Measurements from ENCODE around the gene MGLL.

Gene MGLL

GRCh38 chr3:127754411-127755304, 67.7 kb downstream of the MGLL start:
- Histone ChIP-seq H2BK5ac (ENCODE audit: low read length) (no peak overlapping the region), H3K56ac (ENCODE audit: low read length) (no peak overlapping the region), H4K8ac (ENCODE audit: low read depth, low read length) (no peak overlapping the region), H2BK120ac (ENCODE audit: low read depth, low read length) (no peak overlapping the region), H2AK5ac (ENCODE audit: low read length) (no peak overlapping the region), H3K9ac (ENCODE audit: low read length) (no peak overlapping the region), H3K36me3 (ENCODE audit: control insufficient read depth, insufficient read depth, low read length) (no peaks in the 10 kb centered on the region), H3K4me3 (ENCODE audit: low read length) (no peak overlapping the region), H3K27me3 (ENCODE audit: insufficient read depth, low read length, poor library complexity) (no peaks in the 10 kb centered on the region), H2BK15ac (replicated peaks; ENCODE audit: low read depth) (no peak overlapping the region), H3K79me1 (ENCODE audit: low read length) (no peaks in the 10 kb centered on the region), H3K4me2 (ENCODE audit: low read length) (no peak overlapping the region), H3K4ac (ENCODE audit: low read depth, low read length) (no peak overlapping the region), H3K4me1 (ENCODE audit: control insufficient read depth, low read depth, low read length) (no peaks in the 10 kb centered on the region), H3K27ac (ENCODE audit: low read depth, low read length) (no peak overlapping the region), H3K23ac (ENCODE audit: low read length) (no peak overlapping the region), H3K79me2 (ENCODE audit: control insufficient read depth, insufficient read depth, low read length) (no peaks in the 10 kb centered on the region), H4K5ac (ENCODE audit: low read length) (no peak overlapping the region), H3K18ac (ENCODE audit: low read length) (no peak overlapping the region)
- DNase-seq, result no peak
- no CpG with 5 or more reads among the region's 34 CpGs for WGBS (ENCODE audit: extremely low coverage, insufficient coverage, low lambda C conversion rate)

GRCh38 chr3:127753898-127754410, 68.4 kb downstream of the MGLL start:
- H2BK120ac ChIP-seq (ENCODE audit: low read depth, low read length), result no peak overlapping the region
- H3K4me1 ChIP-seq (ENCODE audit: control insufficient read depth, low read depth, low read length), result no peaks in the 10 kb centered on the region
- no peak overlapping the region for H3K23ac ChIP-seq (ENCODE audit: low read length)
- no peak overlapping the region for H3K4me3 ChIP-seq (ENCODE audit: low read length)
- no peaks in the 10 kb centered on the region for H3K36me3 ChIP-seq (ENCODE audit: control insufficient read depth, insufficient read depth, low read length)
- H2BK5ac ChIP-seq (ENCODE audit: low read length), result no peak overlapping the region
- no CpG with 5 or more reads among the region's 8 CpGs for WGBS (ENCODE audit: extremely low coverage, insufficient coverage, low lambda C conversion rate)
- no peak overlapping the region for H3K4me2 ChIP-seq (ENCODE audit: low read length)
- no peak overlapping the region for H4K5ac ChIP-seq (ENCODE audit: low read length)
- no peaks in the 10 kb centered on the region for H3K79me1 ChIP-seq (ENCODE audit: low read length)
- no peak overlapping the region for H3K27ac ChIP-seq (ENCODE audit: low read depth, low read length)
- no peaks in the 10 kb centered on the region for H3K79me2 ChIP-seq (ENCODE audit: control insufficient read depth, insufficient read depth, low read length)
- no peaks in the 10 kb centered on the region for H3K27me3 ChIP-seq (ENCODE audit: insufficient read depth, low read length, poor library complexity)
- H3K56ac ChIP-seq (ENCODE audit: low read length), result no peak overlapping the region
- no peak overlapping the region for H2BK15ac ChIP-seq (replicated peaks; ENCODE audit: low read depth)
- H3K9ac ChIP-seq (ENCODE audit: low read length), result no peak overlapping the region
- H3K4ac ChIP-seq (ENCODE audit: low read depth, low read length), result no peak overlapping the region
- no peak overlapping the region for H4K8ac ChIP-seq (ENCODE audit: low read depth, low read length)
- no peak overlapping the region for H2AK5ac ChIP-seq (ENCODE audit: low read length)
- DNase-seq, result no peak
- H3K18ac ChIP-seq (ENCODE audit: low read length), result no peak overlapping the region

- Histone ChIP-seq H3K4me3 (ENCODE audit: low read length) (no peak overlapping the region), H3K79me2 (ENCODE audit: control insufficient read depth, insufficient read depth, low read length) (no peaks in the 10 kb centered on the region), H2AK5ac (ENCODE audit: low read length) (no peak overlapping the region), H3K79me1 (ENCODE audit: low read length) (no peaks in the 10 kb centered on the region), H2BK15ac (replicated peaks; ENCODE audit: low read depth) (no peak overlapping the region), H3K4me2 (ENCODE audit: low read length) (no peak overlapping the region), H3K27ac (ENCODE audit: low read depth, low read length) (no peak overlapping the region), H2BK120ac (ENCODE audit: low read depth, low read length) (no peak overlapping the region), H2BK5ac (ENCODE audit: low read length) (no peak overlapping the region), H3K56ac (ENCODE audit: low read length) (no peak overlapping the region), H4K5ac (ENCODE audit: low read length) (no peak overlapping the region), H4K8ac (ENCODE audit: low read depth, low read length) (no peak overlapping the region), H3K9ac (ENCODE audit: low read length) (no peak overlapping the region), H3K27me3 (ENCODE audit: insufficient read depth, low read length, poor library complexity) (no peaks in the 10 kb centered on the region), H3K4me1 (ENCODE audit: control insufficient read depth, low read depth, low read length) (no peaks in the 10 kb centered on the region), H3K4ac (ENCODE audit: low read depth, low read length) (no peak overlapping the region), H3K18ac (ENCODE audit: low read length) (no peak overlapping the region), H3K36me3 (ENCODE audit: control insufficient read depth, insufficient read depth, low read length) (no peaks in the 10 kb centered on the region), H3K23ac (ENCODE audit: low read length) (no peak overlapping the region)
- DNase-seq, result no peak
- WGBS (ENCODE audit: extremely low coverage, insufficient coverage, low lambda C conversion rate), result no CpG with 5 or more reads among the region's 7 CpGs
Measured at GRCh38 chr3:127753338-127753737, 69.0 kb downstream of the MGLL start.

- WGBS (ENCODE audit: extremely low coverage, insufficient coverage, low lambda C conversion rate), result no CpG with 5 or more reads among the region's 4 CpGs
- no peaks in the 10 kb centered on the region for H3K79me1 ChIP-seq (ENCODE audit: low read length)
- H2BK120ac ChIP-seq (ENCODE audit: low read depth, low read length), result no peak overlapping the region
- no peak overlapping the region for H3K56ac ChIP-seq (ENCODE audit: low read length)
- no peaks in the 10 kb centered on the region for H3K4me1 ChIP-seq (ENCODE audit: control insufficient read depth, low read depth, low read length)
- no peak overlapping the region for H2BK5ac ChIP-seq (ENCODE audit: low read length)
- H3K23ac ChIP-seq (ENCODE audit: low read length), result no peak overlapping the region
- H3K18ac ChIP-seq (ENCODE audit: low read length), result no peak overlapping the region
- H4K5ac ChIP-seq (ENCODE audit: low read length), result no peak overlapping the region
- no peak overlapping the region for H2BK15ac ChIP-seq (replicated peaks; ENCODE audit: low read depth)
- H3K4me3 ChIP-seq (ENCODE audit: low read length), result no peak overlapping the region
- H3K27ac ChIP-seq (ENCODE audit: low read depth, low read length), result no peak overlapping the region
- H3K4ac ChIP-seq (ENCODE audit: low read depth, low read length), result no peak overlapping the region
- H4K8ac ChIP-seq (ENCODE audit: low read depth, low read length), result no peak overlapping the region
- H3K4me2 ChIP-seq (ENCODE audit: low read length), result no peak overlapping the region
- no peaks in the 10 kb centered on the region for H3K79me2 ChIP-seq (ENCODE audit: control insufficient read depth, insufficient read depth, low read length)
- DNase-seq, result no peak
- H3K9ac ChIP-seq (ENCODE audit: low read length), result no peak overlapping the region
- no peak overlapping the region for H2AK5ac ChIP-seq (ENCODE audit: low read length)
- H3K27me3 ChIP-seq (ENCODE audit: insufficient read depth, low read length, poor library complexity), result no peaks in the 10 kb centered on the region
- no peaks in the 10 kb centered on the region for H3K36me3 ChIP-seq (ENCODE audit: control insufficient read depth, insufficient read depth, low read length)
Measured at GRCh38 chr3:127751782-127752181, 70.5 kb downstream of the MGLL start.

GRCh38 chr3:127751163-127751621, 71.1 kb downstream of the MGLL start:
- Histone ChIP-seq H3K4me3 (ENCODE audit: low read length) (no peak overlapping the region), H2BK120ac (ENCODE audit: low read depth, low read length) (no peak overlapping the region), H3K9ac (ENCODE audit: low read length) (no peak overlapping the region), H3K23ac (ENCODE audit: low read length) (no peak overlapping the region), H3K18ac (ENCODE audit: low read length) (no peak overlapping the region), H3K4me2 (ENCODE audit: low read length) (no peak overlapping the region), H3K4me1 (ENCODE audit: control insufficient read depth, low read depth, low read length) (no peaks in the 10 kb centered on the region), H4K5ac (ENCODE audit: low read length) (no peak overlapping the region), H3K27ac (ENCODE audit: low read depth, low read length) (no peak overlapping the region), H3K36me3 (ENCODE audit: control insufficient read depth, insufficient read depth, low read length) (no peaks in the 10 kb centered on the region), H3K56ac (ENCODE audit: low read length) (no peak overlapping the region), H4K8ac (ENCODE audit: low read depth, low read length) (no peak overlapping the region), H3K79me1 (ENCODE audit: low read length) (no peaks in the 10 kb centered on the region), H3K79me2 (ENCODE audit: control insufficient read depth, insufficient read depth, low read length) (no peaks in the 10 kb centered on the region), H3K27me3 (ENCODE audit: insufficient read depth, low read length, poor library complexity) (no peaks in the 10 kb centered on the region), H2BK5ac (ENCODE audit: low read length) (no peak overlapping the region), H3K4ac (ENCODE audit: low read depth, low read length) (no peak overlapping the region), H2BK15ac (replicated peaks; ENCODE audit: low read depth) (no peak overlapping the region), H2AK5ac (ENCODE audit: low read length) (no peak overlapping the region)
- no peak for DNase-seq
- WGBS (ENCODE audit: extremely low coverage, insufficient coverage, low lambda C conversion rate), result no CpG with 5 or more reads among the region's 8 CpGs

All from mesendoderm (in vitro differentiated cells).